Heart left ventricle (tissue), 16 donors: ENCODE results near the gene KDM3B. TPM values are rescaled to one million over a fixed set of nuclear protein-coding genes. Genes with fewer than 3 reads are reported as not detected.

ENCODE experiments used
- ATAC-seq, 4 donors: fragments of 200-7000 bp; cut with Tn5 transposase; one replicate each; pipeline ENCODE4 v1.9.1; 2020 to 2022; ENCODE audit warnings: moderate library complexity in 4 of 4, mild to moderate bottlenecking in 3 of 4, moderate number of reproducible peaks in 1 of 4
- DNase-seq, 5 donors: peaks; one replicate each; pipeline ENCODE4 v3.0.0-alpha.2; 2020
- H3K27ac ChIP-seq, 12 donors: fragments of 200-600 bp; sonication (generic) in 4 of 12; one replicate each; pipeline versions ENCODE4 v1.5.0 to v1.8.0; 2016 to 2022; ENCODE audit warnings: mild to moderate bottlenecking in 2 of 12
- H3K27me3 ChIP-seq, 9 donors: fragments of 200-600 bp; sonication (generic) in 2 of 9; one replicate each; pipeline versions ENCODE4 v1.5.1 to v1.8.0; 2016 to 2022; ENCODE audit warnings: mild to moderate bottlenecking in 3 of 9
- H3K36me3 ChIP-seq, 9 donors: fragments of 200-600 bp; sonication (generic) in 2 of 9; one replicate each; pipeline versions ENCODE4 v1.5.0 to v1.8.0; 2018 to 2022; ENCODE audit warnings: mild to moderate bottlenecking in 2 of 9
- H3K4me1 ChIP-seq, 12 donors: fragments of 200-600 bp; sonication (generic) in 4 of 12; one replicate each; pipeline versions ENCODE4 v1.5.0 to v1.8.0; 2016 to 2022; ENCODE audit warnings: mild to moderate bottlenecking in 3 of 12
- H3K4me3 ChIP-seq, 12 donors: fragments of 200-600 bp; sonication (generic) in 4 of 12; one replicate each; pipeline versions ENCODE4 v1.5.0 to v1.8.0; 2017 to 2022; ENCODE audit warnings: mild to moderate bottlenecking in 9 of 12, moderate library complexity in 4 of 12
- H3K9me3 ChIP-seq, 12 donors: fragments of 200-600 bp; sonication (generic) in 4 of 12; one replicate each; pipeline versions ENCODE4 v1.5.0 to v1.8.0; 2016 to 2022; ENCODE audit warnings: mild to moderate bottlenecking in 1 of 12
- CTCF ChIP-seq, 12 donors: fragments of 200-600 bp; sonication (generic) in 4 of 12; IDR thresholded peaks; one replicate each; pipeline versions ENCODE4 v1.5.0 to v1.8.0; 2018 to 2022; ENCODE audit warnings: antibody characterized with exemption in 12 of 12, mild to moderate bottlenecking in 5 of 12
- POLR2A ChIP-seq, 2 donors: fragments of 450-650 bp; IDR thresholded peaks; one replicate each; pipeline ENCODE4 v1.6.1; 2017; ENCODE audit warnings: antibody characterized with exemption in 2 of 2, mild to moderate bottlenecking in 2 of 2, moderate library complexity in 2 of 2
- WGBS, 4 donors: extraction: QIAGEN DNeasy Blood & Tissue Kit in 2 of 4; methylation state at CpG; one replicate each; pipeline versions ENCODE4 v1.1.5 to v1.1.7; 2013 to 2018; 5-methylcytosine and 5-hydroxymethylcytosine counted together
- intact Hi-C, 10 donors: fragments of 100-400 bp; cut with DNase I; formaldehyde crosslinking; loops; one replicate each; pipeline versions ENCODE4 v1.11.1 to v1.14.2; 2022
- polyA plus RNA-seq, 2 donors: library from polyadenylated mRNA; stranded (reverse); fragments of 200-250 nt; gene quantifications; one replicate each; pipeline ENCODE4 v1.2.3, GENCODE V29; 2013
- total RNA-seq, 9 donors: library from RNA; depleted of rRNA in 2 of 9; stranded (reverse); fragments of >200 nt in 2 of 9; fragmentation: NEBNext Ultra II Directional in 3 of 9; extraction: Animal tissue kit (Norgen Biotek cat#: 25700) in 3 of 9; gene quantifications; one replicate each; pipeline versions ENCODE4 v1.1.0 to v1.2.4, GENCODE V29; 2016 to 2023
- donor health status: ischemic (EF 13 %, LVEDD 7.1; RV severe dilation, severe dysfunction).
- donor health status: healthy with polysubstance abuse.
- donor health status: DM: no; HTN: yes; CAD: no.
- donor health status: DM: no; HTN: no; CAD: no.
- donor health status: ischemic (EF 25% LVEDD 6.9; RV normal size, moderate dysfunction).
- donor health status: ischemic (EF 25% LVEDD 5.7; RV mildly dilated, moderate dysfunction).
- donor health status: healthy.
- donor health status: DM: yes; HTN: yes; CAD: no.
- donor health status: ischemic (EF 35%, LVEDD 5.7; RV mildly dilated, moderate dysfunction).
- donor health status: nonischemic (EF 11% LVEDD 7.7; RV severe dilation, severe dysfunction).
- donor health status: DM: yes; HTN: yes; CAD: no.
- donor health status: PGD.
- donor health status: ischemic (EF 29% LVEDD 5.4; RV normal size, mild dysfunction).
- donor health status: nonischemic (EF 23%, LVEDD 6.1; RV moderate dilation, normal function).

Gene KDM3B
- total and polyA plus RNA-seq, 11 donors, result 17.0 to 65.1 (median 44.8) TPM

GRCh38 chr5:138354926-138355378 is 2.5 kb downstream of the KDM3B start:
- Histone ChIP-seq H3K4me3 (peak overlapping the region in 9 of 12 donors; percentile 18 to 99 (median 96)), H3K27me3 (no peaks in the 10 kb centered on the region), H3K36me3 (peaks cover 0 to under 1% (median 0%) of the 10 kb centered on the region in 9 donors), H3K4me1 (peaks cover 0 to 61% (median 37%) of the 10 kb centered on the region in 12 donors), H3K9me3 (peaks cover 0 to 9% (median 0%) of the 10 kb centered on the region in 12 donors), H3K27ac (peak overlapping the region in 4 of 12 donors; percentile 96 to 99 (median 98))
- TF ChIP-seq POLR2A (IDR thresholded peaks at IDR 0.05), result no peak
- TF ChIP-seq CTCF (IDR thresholded peaks at IDR 0.05), result no peak
- ATAC-seq (peak in 3 of 4 donors; percentile 20 to 41 (median 21)), DNase-seq (peak in 2 of 5 donors; percentile 26 to 27)
- 19 to 24% (median 22%) methylated on average over 6 of the region's 6 CpGs for WGBS, 4 donors
- intact Hi-C loops, result loop anchor here in 1 of 10 donors (10.0 kb wide), 1 partner anchor 50 kb away; no protein-coding TSS in a partner anchor

GRCh38 chr5:138359621-138360020 is 7.1 kb downstream of the KDM3B start:
- Histone ChIP-seq H3K4me3 (no peak overlapping the region), H3K36me3 (peaks cover 0 to 5% (median 0%) of the 10 kb centered on the region in 9 donors), H3K27ac (no peak overlapping the region), H3K9me3 (no peaks in the 10 kb centered on the region), H3K27me3 (no peaks in the 10 kb centered on the region), H3K4me1 (peaks cover 0 to 41% (median 29%) of the 10 kb centered on the region in 12 donors)
- ATAC-seq, result no peak
- 53 to 59% (median 56%) methylated on average over 3 of the region's 3 CpGs for WGBS, 4 donors
- intact Hi-C loops, result loop anchor here in 1 of 10 donors (10.0 kb wide), 1 partner anchor 45 kb away; no protein-coding TSS in a partner anchor
- TF ChIP-seq POLR2A (IDR thresholded peaks at IDR 0.05) (no peak), CTCF (IDR thresholded peaks at IDR 0.05) (no peak)
- DNase-seq, result no peak

DNA sequence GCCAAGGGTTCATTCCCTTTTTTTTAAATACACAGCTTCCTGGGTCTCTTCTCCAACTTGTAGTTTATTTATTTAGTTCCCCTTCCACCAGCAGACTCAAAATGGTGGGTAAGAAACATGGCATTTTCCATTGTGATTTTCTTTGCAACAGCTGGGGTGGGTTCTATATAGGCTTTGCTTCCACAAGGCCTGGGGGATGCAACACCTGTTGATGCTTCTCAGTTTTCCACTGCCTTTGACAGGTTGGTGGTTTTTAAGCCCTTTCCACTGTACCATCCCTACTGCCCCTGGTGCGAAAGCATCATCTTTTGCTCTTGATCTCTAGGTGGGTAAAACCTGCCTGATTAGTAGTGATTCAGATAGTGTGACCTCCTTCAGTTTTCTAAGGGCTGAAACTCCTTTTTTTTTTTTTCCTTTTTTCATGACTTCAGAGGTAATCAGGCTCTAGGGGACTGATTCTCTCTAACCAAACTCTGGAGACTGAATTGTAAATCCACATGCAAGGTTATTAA is 8.5 kb downstream of the KDM3B start:
- DNase-seq (no peak), ATAC-seq (no peak)
- H3K4me3 ChIP-seq, result no peak overlapping the region
- intact Hi-C loops, result no loop called here
- WGBS, 4 donors, result 93 to 96% (median 94%) methylated on average over 1 of the region's 1 CpG
- no peak for TF ChIP-seq POLR2A (IDR thresholded peaks at IDR 0.05)
- no peak for TF ChIP-seq CTCF (IDR thresholded peaks at IDR 0.05)
- H3K27me3 ChIP-seq, result no peaks in the 10 kb centered on the region
- H3K27ac ChIP-seq, result no peak overlapping the region
- peaks cover 0 to 5% (median 0%) of the 10 kb centered on the region in 9 donors for H3K36me3 ChIP-seq
- H3K4me1 ChIP-seq, result peaks cover 0 to 35% (median 16%) of the 10 kb centered on the region in 12 donors
- no peaks in the 10 kb centered on the region for H3K9me3 ChIP-seq

DNA sequence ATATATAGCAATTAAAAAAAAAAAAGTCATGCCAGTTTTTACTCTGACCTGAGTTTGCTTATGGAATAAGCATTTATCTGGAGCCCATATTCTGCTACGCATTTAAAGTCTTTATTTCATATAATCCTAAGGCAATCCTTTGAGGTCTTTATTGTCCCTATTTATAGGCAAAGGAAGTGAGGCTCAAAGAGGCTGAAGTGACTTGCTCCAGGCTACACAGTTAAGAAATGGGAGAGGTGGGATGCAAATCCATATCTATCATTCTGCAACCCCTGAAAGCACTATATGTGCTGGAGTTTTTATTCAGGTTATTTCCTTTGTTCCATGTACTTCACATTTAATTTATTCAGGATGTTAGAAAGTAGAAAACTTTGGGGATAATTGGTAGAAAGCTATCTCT is 12.1 kb downstream of the KDM3B start:
- no peak for DNase-seq
- Histone ChIP-seq H3K27ac (no peak overlapping the region), H3K36me3 (peaks cover 0 to 5% (median 0%) of the 10 kb centered on the region in 9 donors), H3K4me3 (no peak overlapping the region), H3K9me3 (no peaks in the 10 kb centered on the region), H3K4me1 (peaks cover 0 to 60% (median 37%) of the 10 kb centered on the region in 12 donors), H3K27me3 (no peaks in the 10 kb centered on the region)
- no peak for TF ChIP-seq POLR2A (IDR thresholded peaks at IDR 0.05)
- no peak for TF ChIP-seq CTCF (IDR thresholded peaks at IDR 0.05)
- intact Hi-C loops, result no loop called here
- 91 to 100% (median 98%) methylated on average over 1 of the region's 1 CpG for WGBS, 4 donors
- no peak for ATAC-seq
